ENCODE data around the gene OBSCN. TPM values are rescaled to one million over a fixed set of nuclear protein-coding genes. Genes with fewer than 3 reads are reported as not detected.

Gene OBSCN
- total RNA-seq, 2 experiments from 2014 or later = 6.6 to 8.0 TPM

DNA sequence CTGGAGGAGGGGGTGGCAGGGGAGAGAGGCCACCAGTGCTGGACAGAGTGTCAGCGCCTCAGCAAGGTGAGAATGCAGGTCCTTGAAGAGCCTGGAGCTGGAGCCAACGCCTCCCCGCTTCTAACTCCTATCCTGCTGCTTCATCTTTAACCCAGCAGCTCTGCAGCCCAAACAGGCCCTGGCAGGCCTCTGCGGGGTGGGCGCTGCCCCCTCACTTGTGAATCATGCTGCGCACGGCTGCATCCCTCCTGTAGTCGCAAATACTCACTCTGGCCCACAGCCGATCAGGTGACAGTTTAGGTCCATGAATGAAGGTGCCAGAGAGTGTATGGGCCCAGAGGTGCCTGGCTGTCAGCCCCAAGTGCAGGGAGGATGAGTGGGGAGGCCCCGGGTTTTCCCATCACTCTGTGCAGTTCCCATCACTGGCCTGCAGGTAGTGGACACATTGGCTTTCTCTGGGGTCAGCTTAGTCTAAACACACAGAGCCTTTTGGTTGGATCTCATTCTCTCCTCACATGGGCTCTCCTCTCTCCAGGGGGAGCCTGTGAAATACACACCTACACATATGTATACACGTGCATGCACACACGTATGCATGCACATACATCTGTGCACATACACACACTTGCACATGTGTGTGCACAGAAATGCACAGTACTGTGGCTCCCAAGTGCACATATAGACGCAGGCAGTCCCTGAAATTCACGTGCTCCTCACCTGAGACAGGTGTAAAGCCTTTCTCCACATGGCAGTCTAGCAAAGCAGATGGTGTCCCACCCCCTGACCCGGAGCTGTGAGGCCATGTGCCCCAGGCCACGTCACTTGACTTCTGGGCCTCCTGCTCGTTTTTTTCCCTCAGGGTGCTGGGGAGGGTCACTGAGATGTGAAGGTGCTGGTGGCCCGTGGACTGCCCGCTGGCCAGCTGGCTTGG lies 146.8 kb downstream of the OBSCN start:
- ChIA-PET POLR2A (no interaction called here), CTCF (no interaction called here)
- no peak overlapping the region for H3K4me3 Mint-ChIP-seq
- no peaks in the 10 kb centered on the region for H3K36me3 Mint-ChIP-seq (ENCODE audit: low read depth)
- no peaks in the 10 kb centered on the region for H3K27me3 Mint-ChIP-seq
- H3K9me3 Mint-ChIP-seq = no peaks in the 10 kb centered on the region
- peaks cover 4% of the 10 kb centered on the region for H3K4me1 Mint-ChIP-seq
- no peak overlapping the region for H3K27ac Mint-ChIP-seq
- DNase-seq = no peak

DNA sequence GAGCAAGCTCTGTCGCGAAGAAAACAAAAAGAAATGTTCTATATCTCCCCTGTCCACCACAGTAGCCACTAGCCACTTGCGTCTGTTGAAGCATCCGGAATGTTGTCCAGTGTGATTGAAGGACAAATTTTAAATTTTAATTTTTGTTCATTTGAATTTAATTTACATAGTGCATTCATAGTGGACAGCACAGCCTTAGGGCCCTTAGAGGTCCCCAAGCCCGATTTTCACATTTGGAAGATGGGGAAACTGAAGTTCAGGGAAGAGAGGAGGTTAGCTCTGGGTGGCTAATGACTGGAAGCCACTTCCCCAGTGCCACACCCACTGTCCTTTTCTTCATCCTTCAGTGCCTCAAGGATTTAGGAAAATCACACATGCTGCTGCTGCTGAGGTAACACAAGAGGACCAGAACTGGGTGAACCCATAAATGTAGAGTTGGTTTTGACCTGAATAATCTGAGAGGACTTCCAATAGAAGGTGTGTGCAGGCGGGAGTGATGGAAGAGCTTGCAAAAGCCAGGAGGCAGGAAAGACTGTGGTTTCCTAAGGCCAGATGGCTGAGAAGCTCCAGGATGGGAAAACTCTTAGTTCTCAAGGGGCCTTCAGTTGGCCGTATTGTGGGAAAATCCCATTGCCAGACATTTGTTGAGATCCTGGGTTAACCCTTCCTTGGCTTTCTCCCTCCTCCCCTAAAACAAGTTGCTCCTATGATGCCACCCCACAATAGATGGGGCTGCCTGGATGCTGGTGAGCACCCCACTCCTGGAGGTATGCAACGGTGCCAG lies 149.2 kb downstream of the OBSCN start:
- CTCF ChIA-PET = no interaction called here
- Mint-ChIP-seq H3K9me3 (no peaks in the 10 kb centered on the region), H3K36me3 (ENCODE audit: low read depth) (no peaks in the 10 kb centered on the region), H3K4me1 (peaks cover 4% of the 10 kb centered on the region), H3K27ac (no peak overlapping the region), H3K27me3 (no peaks in the 10 kb centered on the region), H3K4me3 (no peak overlapping the region)
- no peak for DNase-seq
- POLR2A ChIA-PET = no interaction called here

DNA sequence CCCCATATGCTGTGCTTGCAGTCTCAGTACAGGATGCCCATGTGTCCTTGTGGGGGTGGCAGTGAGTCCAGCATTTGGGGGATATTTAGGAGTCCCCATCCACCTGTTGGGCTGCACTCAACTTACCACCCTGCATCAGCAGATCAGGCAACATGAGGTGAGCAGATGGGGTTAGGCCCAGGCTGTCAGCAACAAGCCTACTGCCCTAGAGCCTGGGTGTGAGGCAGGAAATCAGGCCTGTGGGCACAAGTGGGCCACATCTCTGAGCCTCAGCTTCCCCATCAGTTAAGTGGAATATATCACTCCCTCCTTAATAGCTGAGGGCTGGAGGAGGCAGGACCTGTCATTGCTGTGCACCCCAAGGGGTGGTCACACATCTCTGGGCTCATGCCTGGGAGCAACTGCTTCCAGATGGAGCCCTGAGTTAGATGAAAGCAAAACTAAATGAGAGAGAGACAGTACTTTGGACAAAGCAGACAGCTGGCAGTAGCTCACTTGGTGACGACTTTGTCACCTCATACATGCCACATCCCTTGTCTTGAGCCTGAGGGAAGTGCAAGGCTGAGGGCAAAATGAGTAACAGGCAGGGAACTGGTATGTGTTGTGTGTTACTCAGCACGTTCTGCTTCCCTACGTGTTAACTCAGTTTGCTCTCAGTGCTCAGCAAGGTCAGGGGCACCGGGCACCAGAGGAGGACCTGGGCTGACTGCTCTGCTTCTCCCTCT lies 150.4 kb downstream of the OBSCN start:
- no peaks in the 10 kb centered on the region for H3K36me3 Mint-ChIP-seq (ENCODE audit: low read depth)
- DNase-seq = no peak
- H3K4me3 Mint-ChIP-seq = no peak overlapping the region
- POLR2A ChIA-PET = no interaction called here
- H3K27me3 Mint-ChIP-seq = no peaks in the 10 kb centered on the region
- H3K27ac Mint-ChIP-seq = peak overlapping the region; percentile 57
- H3K9me3 Mint-ChIP-seq = no peaks in the 10 kb centered on the region
- H3K4me1 Mint-ChIP-seq = peaks cover 4% of the 10 kb centered on the region
- CTCF ChIA-PET = no interaction called here

DNA sequence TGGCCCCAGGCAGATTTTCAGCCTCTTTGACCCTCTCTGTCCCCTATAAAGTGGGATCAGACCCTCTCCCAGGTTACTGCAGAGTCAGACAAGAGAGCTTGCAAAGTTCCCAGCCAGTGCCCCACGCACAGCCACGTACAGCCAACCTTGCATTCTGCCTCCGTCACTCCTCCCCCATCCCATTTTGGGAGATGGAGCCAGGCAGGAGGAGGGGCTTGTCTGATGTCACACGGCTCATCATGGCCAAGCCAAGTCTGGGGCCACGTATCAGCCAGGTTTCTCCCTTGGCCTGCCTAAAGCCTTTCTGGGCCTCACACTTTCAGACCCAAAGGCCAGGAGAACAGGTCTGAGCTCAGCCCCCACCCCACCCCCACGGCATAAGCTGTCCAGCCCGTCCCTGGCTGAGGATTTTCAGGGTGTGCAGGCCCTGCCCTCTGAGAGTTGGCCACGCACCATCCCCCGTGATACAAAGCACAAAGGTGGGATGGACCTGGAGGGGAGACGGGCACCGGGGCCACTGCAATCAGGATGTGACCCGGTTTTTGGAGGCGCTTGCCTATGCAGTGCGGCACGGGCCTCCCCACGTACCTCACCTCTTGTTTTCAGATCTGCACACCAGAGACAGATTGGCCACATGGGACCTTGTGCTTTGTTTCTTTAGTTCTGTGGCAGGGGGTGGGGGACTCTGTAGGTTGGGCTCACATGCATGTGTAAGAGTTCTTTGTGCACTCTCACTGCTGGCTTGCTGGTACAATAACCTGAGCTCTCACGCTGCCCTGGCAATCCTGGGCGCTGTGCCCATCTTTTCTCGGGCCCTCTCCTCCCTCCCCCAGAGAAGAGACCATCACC lies 151.1 kb downstream of the OBSCN start:
- Mint-ChIP-seq H3K9me3 (no peaks in the 10 kb centered on the region), H3K27me3 (no peaks in the 10 kb centered on the region), H3K36me3 (ENCODE audit: low read depth) (no peaks in the 10 kb centered on the region), H3K4me1 (peaks cover 4% of the 10 kb centered on the region), H3K27ac (peak overlapping the region; percentile 57), H3K4me3 (no peak overlapping the region)
- ChIA-PET CTCF (no interaction called here), POLR2A (no interaction called here)
- DNase-seq = no peak

DNA sequence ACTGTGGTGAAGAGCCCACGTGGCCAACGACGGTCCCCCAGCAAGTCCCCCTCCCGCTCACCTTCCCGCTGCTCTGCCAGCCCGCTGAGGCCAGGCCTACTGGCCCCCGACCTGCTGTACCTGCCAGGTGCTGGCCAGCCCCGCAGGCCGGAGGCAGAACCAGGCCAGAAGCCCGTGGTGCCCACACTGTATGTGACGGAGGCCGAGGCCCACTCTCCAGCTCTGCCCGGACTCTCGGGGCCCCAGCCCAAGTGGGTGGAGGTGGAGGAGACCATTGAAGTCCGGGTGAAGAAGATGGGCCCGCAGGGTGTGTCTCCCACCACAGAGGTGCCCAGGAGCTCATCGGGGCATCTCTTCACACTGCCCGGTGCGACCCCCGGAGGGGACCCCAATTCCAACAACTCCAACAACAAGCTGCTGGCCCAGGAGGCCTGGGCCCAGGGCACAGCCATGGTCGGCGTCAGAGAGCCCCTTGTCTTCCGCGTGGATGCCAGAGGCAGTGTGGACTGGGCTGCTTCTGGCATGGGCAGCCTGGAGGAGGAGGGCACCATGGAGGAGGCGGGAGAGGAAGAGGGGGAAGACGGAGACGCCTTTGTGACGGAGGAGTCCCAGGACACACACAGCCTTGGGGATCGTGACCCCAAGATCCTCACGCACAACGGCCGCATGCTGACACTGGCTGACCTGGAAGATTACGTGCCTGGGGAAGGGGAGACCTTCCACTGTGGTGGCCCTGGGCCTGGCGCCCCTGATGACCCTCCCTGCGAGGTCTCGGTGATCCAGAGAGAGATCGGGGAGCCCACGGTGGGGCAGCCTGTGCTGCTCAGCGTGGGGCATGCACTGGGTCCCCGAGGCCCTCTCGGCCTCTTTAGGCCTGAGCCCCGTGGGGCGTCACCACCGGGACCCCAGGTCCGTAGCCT lies 152.0 kb downstream of the OBSCN start:
- Mint-ChIP-seq H3K27ac (no peak overlapping the region), H3K27me3 (no peaks in the 10 kb centered on the region), H3K36me3 (ENCODE audit: low read depth) (no peaks in the 10 kb centered on the region), H3K4me3 (no peak overlapping the region), H3K4me1 (peaks cover 4% of the 10 kb centered on the region), H3K9me3 (no peaks in the 10 kb centered on the region)
- CTCF ChIA-PET = no interaction called here
- POLR2A ChIA-PET = no interaction called here
- no peak for DNase-seq

DNA sequence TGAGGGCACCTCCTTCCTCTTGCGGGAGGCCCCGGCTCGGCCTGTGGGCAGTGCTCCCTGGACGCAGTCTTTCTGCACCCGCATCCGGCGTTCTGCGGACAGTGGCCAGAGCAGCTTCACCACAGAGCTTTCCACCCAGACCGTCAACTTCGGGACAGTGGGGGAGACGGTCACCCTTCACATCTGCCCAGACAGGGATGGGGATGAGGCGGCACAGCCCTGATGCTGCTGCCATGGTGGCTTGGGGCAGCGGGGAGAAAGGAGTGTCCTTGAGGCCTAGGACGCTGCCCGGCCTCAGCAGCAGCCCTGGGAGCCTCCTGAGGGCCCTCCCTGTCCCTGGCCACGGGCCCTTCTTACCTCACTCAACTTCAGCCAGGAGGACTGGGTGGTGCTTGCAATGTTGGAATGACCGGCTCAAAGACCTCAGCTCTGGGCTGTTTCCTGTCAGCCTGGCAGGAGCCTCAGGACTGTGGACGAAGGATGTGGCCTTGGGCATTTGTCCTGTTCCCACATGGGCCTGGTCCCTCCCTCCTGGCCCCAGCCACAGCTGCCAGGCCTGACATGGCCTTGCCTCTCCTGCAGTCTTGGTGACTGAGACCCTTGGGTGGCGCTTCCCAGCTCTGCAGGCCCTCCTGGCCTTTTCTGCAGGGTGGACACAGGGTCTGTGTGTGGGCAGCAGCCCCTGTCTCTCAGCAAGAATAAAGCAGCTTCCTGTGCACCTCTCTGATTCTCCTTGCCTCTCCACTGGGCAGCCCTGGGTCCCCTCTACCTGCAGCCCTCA lies 152.9 kb downstream of the OBSCN start:
- Mint-ChIP-seq H3K9me3 (no peaks in the 10 kb centered on the region), H3K36me3 (ENCODE audit: low read depth) (no peaks in the 10 kb centered on the region), H3K4me3 (no peak overlapping the region), H3K27ac (no peak overlapping the region), H3K27me3 (no peaks in the 10 kb centered on the region), H3K4me1 (peaks cover 4% of the 10 kb centered on the region)
- no peak for DNase-seq
- POLR2A ChIA-PET = no interaction called here
- CTCF ChIA-PET = no interaction called here

DNA sequence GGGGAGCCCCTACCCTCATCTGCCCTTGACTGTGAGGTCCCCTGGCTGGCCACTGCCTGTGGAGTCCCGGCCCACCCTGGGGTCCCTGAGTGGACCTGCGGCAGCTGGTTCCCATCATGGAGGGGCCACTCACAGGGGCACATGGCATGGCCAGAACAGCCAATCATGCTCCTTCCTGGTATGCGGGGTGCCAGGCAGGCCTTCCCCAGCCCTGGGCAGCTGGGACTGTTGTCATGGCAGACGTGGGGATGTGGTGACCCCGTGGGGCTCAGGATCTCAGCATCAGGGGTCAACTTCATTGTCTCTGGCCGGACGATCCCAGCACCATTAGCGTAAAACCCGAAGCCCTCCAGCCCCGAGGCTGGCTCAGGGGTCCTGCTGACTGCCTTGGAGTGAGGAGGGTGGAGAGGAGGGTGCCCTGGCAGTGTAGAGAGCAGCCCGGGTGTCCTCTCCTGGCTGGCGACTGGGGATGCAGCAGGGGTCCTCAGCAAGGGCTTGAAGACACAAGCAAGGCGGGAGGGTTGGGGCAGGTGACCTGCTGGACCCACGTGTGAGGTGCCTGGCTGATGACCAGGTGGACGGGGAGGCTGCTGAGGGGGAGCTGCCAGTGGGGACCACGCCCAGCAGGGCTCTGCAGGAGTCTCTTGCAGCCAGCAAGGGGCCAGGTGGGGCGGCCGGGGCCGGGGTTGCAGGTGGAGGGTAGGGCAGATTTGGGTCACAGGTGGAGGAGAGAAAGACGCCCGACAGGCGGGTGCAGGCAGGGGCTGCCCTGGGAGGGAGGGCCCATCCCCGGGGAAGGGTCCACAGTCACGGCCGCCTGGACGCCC lies 153.7 kb downstream of the OBSCN start:
- Mint-ChIP-seq H3K9me3 (no peaks in the 10 kb centered on the region), H3K4me1 (peaks cover 4% of the 10 kb centered on the region), H3K27me3 (no peaks in the 10 kb centered on the region), H3K27ac (no peak overlapping the region), H3K4me3 (no peak overlapping the region), H3K36me3 (ENCODE audit: low read depth) (no peaks in the 10 kb centered on the region)
- POLR2A ChIA-PET = no interaction called here
- no peak for DNase-seq
- CTCF ChIA-PET = no interaction called here

DNA sequence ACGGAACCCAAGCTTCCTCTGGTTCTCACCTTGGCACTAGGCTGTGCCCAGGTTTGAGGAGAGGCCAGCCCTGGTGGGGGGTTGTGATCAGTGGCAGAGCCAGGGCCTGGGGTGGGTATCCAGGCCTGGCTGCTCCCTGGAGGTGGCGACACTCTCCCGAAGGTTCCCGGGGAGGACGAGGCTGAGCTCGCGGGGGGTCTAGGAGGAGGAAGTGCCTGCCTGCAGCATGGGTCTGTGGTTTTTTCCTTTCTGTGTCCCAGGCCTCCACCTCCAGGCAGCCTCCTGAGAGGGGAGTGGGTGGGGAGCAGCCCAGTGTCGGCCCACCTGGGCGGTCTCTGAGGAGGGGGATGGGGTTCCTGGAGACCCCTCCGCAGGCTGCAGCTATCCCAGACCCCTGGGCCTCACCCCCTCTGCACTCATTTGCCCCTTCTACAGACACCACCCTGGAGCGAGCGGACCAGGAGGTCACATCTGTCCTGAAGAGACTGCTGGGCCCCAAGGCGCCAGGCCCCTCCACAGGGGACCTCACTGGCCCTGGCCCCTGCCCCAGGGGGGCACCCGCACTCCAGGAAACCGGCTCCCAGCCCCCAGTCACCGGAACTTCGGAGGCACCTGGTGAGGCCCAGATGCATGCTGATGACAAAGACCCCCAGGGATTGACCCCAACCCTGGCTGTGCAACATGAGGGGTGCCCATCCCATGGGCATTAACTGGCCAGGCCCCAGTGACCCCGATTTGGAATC lies 154.5 kb downstream of the OBSCN start:
- Mint-ChIP-seq H3K4me1 (peaks cover 4% of the 10 kb centered on the region), H3K27ac (no peak overlapping the region), H3K4me3 (no peak overlapping the region), H3K27me3 (no peaks in the 10 kb centered on the region), H3K9me3 (no peaks in the 10 kb centered on the region), H3K36me3 (ENCODE audit: low read depth) (no peaks in the 10 kb centered on the region)
- no peak for DNase-seq
- POLR2A ChIA-PET = no interaction called here
- CTCF ChIA-PET = no interaction called here

DNA sequence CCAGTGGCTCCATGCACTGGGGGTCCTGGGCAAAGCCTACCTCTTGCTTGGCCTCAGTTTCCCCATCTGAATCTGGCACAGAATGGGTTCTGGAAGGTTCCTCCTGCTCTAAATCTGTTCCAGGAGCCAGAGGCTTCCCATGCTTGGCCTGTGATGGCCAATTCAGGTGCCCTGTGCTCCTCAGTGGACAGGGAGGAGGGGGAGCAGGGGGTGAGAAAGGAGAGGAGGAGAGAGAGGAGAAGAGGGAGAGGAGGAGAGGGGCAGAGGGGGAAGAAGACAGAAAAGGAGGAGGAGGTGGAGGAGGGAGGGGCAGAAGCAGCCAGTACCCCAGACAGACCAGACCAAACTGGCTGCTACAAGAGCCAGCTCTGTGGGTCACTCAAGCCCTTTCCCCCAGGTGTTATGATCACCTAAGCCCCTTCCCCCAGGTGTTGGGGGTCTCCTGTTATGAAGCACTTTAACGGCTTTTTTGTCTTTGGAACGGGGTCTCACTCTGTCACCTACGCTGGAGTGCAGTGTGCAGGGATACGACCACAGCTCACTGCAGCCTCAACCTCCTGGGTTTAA lies 155.1 kb downstream of the OBSCN start:
- no peak for DNase-seq
- no peak overlapping the region for H3K27ac Mint-ChIP-seq
- H3K9me3 Mint-ChIP-seq = no peaks in the 10 kb centered on the region
- ChIA-PET POLR2A (no interaction called here), CTCF (no interaction called here)
- H3K27me3 Mint-ChIP-seq = no peaks in the 10 kb centered on the region
- H3K4me3 Mint-ChIP-seq = no peak overlapping the region
- no peaks in the 10 kb centered on the region for H3K36me3 Mint-ChIP-seq (ENCODE audit: low read depth)
- peaks cover 3% of the 10 kb centered on the region for H3K4me1 Mint-ChIP-seq

DNA sequence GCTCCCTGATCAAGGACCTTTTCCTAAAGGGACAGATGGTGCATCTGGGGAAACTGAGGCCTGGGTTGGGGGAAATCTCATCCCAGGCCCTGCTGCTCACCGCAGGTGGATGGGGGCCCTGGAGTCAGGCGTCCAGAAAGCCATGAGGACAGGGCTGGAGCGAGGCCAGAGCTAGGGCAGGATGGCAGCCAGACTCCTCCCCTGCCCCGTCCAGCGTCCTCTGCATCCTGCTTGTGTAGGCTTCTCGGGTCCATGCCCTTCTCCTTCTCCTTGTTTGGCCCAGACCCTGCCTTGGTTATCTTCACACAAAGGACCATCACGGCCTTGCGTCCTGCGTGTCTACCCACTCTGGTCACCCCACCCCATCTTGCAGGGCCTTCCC lies 155.8 kb downstream of the OBSCN start:
- Mint-ChIP-seq H3K27ac (no peak overlapping the region), H3K27me3 (no peaks in the 10 kb centered on the region), H3K9me3 (no peaks in the 10 kb centered on the region), H3K4me1 (no peaks in the 10 kb centered on the region), H3K4me3 (no peak overlapping the region), H3K36me3 (ENCODE audit: low read depth) (no peaks in the 10 kb centered on the region)
- CTCF ChIA-PET = no interaction called here
- POLR2A ChIA-PET = no interaction called here
- no peak for DNase-seq

Data from activated CD4-positive, alpha-beta memory T cell treated with anti-CD3 and anti-CD28 coated beads, Interleukin-2, amount 10 ng/mL, durations not matched to agents 7 days and 5 days (primary cell).